ENCODE results near the gene ATP13A1. TPM values are rescaled to one million over a fixed set of nuclear protein-coding genes. Genes with fewer than 3 reads are reported as not detected.
"Not testable (repeated sequence)": the region's sequence is repeated elsewhere in the genome, so short reads cannot be mapped to it uniquely, and the experiment has no call there.

ATP13A1 gene
- total RNA-seq, 4 donors from 2014 or later, result 59.3 to 104 (median 81.7) TPM

- Histone ChIP-seq H3K9me3 (no peaks in the 10 kb centered on the region), H3K4me1 (peaks cover 2 to 15% (median 13%) of the 10 kb centered on the region in 4 donors), H3K27me3 (peaks cover 0 to 52% (median 6%) of the 10 kb centered on the region in 4 donors), H3K4me3 (peak within 1 kb of the TSS; percentile 43 to 61 (median 47)), H3K27ac (replicated peaks in 1 of 4) (no peak within 1 kb of the TSS), H3K36me3 (no peaks in the 10 kb centered on the region)
- TF ChIP-seq POLR2AphosphoS5 (IDR thresholded peaks at IDR 0.05), result peak in 1 of 2 donors; percentile 32
- TF ChIP-seq CTCF (IDR thresholded peaks at IDR 0.05), result no peak
- no peak for TF ChIP-seq EP300 (IDR thresholded peaks at IDR 0.05)
- no peak for TF ChIP-seq POLR2A (IDR thresholded peaks at IDR 0.05; ENCODE audit: low read depth)
- DNase-seq (ENCODE audit: extremely low spot score), result peak; percentile 96
- intact Hi-C loops (cut with DNase I), result no loop called here
- 14% methylated on average over 31 of the region's 80 CpGs for WGBS
Observed at GRCh38 chr19:19618219-19619051, 45.0 kb downstream of the ATP13A1 start, which contains the start of gene PBX4. Gene PBX4 (minus strand): TSS chr19:19618687. CDS start chr19:19618629, 58 bp downstream.

- Histone ChIP-seq H3K4me3 (no peak overlapping the region), H3K36me3 (no peaks in the 10 kb centered on the region), H3K4me1 (peaks cover 2 to 15% (median 13%) of the 10 kb centered on the region in 4 donors), H3K27ac (replicated peaks in 1 of 4) (no peak overlapping the region), H3K9me3 (no peaks in the 10 kb centered on the region), H3K27me3 (peaks cover 0 to 65% (median 6%) of the 10 kb centered on the region in 4 donors)
- TF ChIP-seq EP300 (IDR thresholded peaks at IDR 0.05), result no peak
- no peak for TF ChIP-seq CTCF (IDR thresholded peaks at IDR 0.05)
- TF ChIP-seq POLR2AphosphoS5 (IDR thresholded peaks at IDR 0.05), result no peak
- no peak for TF ChIP-seq POLR2A (IDR thresholded peaks at IDR 0.05; ENCODE audit: low read depth)
- DNase-seq (ENCODE audit: extremely low spot score), result no peak
- WGBS, result 90% methylated on average over 3 of the region's 3 CpGs
- intact Hi-C loops (cut with DNase I), result no loop called here
Observed at GRCh38 chr19:19615086-19615485, 48.4 kb downstream of the ATP13A1 start.

- H3K36me3 ChIP-seq, result no peaks in the 10 kb centered on the region
- TF ChIP-seq CTCF (IDR thresholded peaks at IDR 0.05) (no peak), POLR2A (IDR thresholded peaks at IDR 0.05; ENCODE audit: low read depth) (no peak), POLR2AphosphoS5 (IDR thresholded peaks at IDR 0.05) (no peak), EP300 (IDR thresholded peaks at IDR 0.05) (no peak)
- peaks cover 0 to 63% (median 5%) of the 10 kb centered on the region in 4 donors for H3K27me3 ChIP-seq
- intact Hi-C loops (cut with DNase I), result no loop called here
- H3K4me1 ChIP-seq, result peaks cover 2 to 7% (median 6%) of the 10 kb centered on the region in 4 donors
- no peak overlapping the region for H3K27ac ChIP-seq (replicated peaks in 1 of 4)
- 80% methylated on average over 4 of the region's 4 CpGs for WGBS
- no peak for DNase-seq (ENCODE audit: extremely low spot score)
- H3K9me3 ChIP-seq, result no peaks in the 10 kb centered on the region
- H3K4me3 ChIP-seq, result no peak overlapping the region
Observed at GRCh38 chr19:19613506-19613905, 50.0 kb downstream of the ATP13A1 start.

GRCh38 chr19:19610376-19611202 is 52.9 kb downstream of the ATP13A1 start:
- intact Hi-C loops (cut with DNase I), result no loop called here
- Histone ChIP-seq H3K4me3 (no peak overlapping the region), H3K4me1 (no peaks in the 10 kb centered on the region), H3K27me3 (peaks cover 0 to 38% (median 0%) of the 10 kb centered on the region in 4 donors), H3K27ac (replicated peaks in 1 of 4) (no peak overlapping the region), H3K9me3 (no peaks in the 10 kb centered on the region), H3K36me3 (no peaks in the 10 kb centered on the region)
- 88% methylated on average over 10 of the region's 10 CpGs for WGBS
- DNase-seq (ENCODE audit: extremely low spot score), result no peak
- TF ChIP-seq POLR2A (IDR thresholded peaks at IDR 0.05; ENCODE audit: low read depth) (no peak), CTCF (IDR thresholded peaks at IDR 0.05) (no peak)

- H3K4me3 ChIP-seq; intact Hi-C loops (cut with DNase I); H3K27me3 ChIP-seq; DNase-seq (ENCODE audit: extremely low spot score); H3K27ac ChIP-seq (replicated peaks in 1 of 4); H3K4me1 ChIP-seq; H3K36me3 ChIP-seq; H3K9me3 ChIP-seq: not testable (repeated sequence)
- WGBS, result 97% methylated on average over 8 of the region's 8 CpGs
Observed at GRCh38 chr19:19606686-19607085, 56.8 kb downstream of the ATP13A1 start.

All from esophagus muscularis mucosa (tissue), 4 donors.